Endothelial cell (in vitro differentiated cells): ENCODE data around the gene CCRL2. TPM values are rescaled to one million over a fixed set of nuclear protein-coding genes. Genes with fewer than 3 reads are reported as not detected.

Experiments used
- DNase-seq: peaks from one replicate; pipeline ENCODE4 v3.0.0; 2021; ENCODE audit warnings: low spot score
- H3K27ac Mint-ChIP-seq: one replicate; pipeline ENCODE4 v1.8.0; 2021; ENCODE audit warnings: mixed read lengths, inconsistent platforms; ENCODE audit not compliant: unreplicated experiment
- H3K27me3 Mint-ChIP-seq: one replicate; pipeline ENCODE4 v1.8.0; 2021; ENCODE audit warnings: mild to moderate bottlenecking, moderate library complexity, mixed read lengths, inconsistent platforms; ENCODE audit not compliant: unreplicated experiment
- H3K36me3 Mint-ChIP-seq: one replicate; pipeline ENCODE4 v1.8.0; 2021; ENCODE audit warnings: mild to moderate bottlenecking, low read depth, mixed read lengths, inconsistent platforms; ENCODE audit not compliant: unreplicated experiment
- H3K4me1 Mint-ChIP-seq: one replicate; pipeline ENCODE4 v1.8.0; 2021; ENCODE audit warnings: mild to moderate bottlenecking, mixed read lengths, inconsistent platforms; ENCODE audit not compliant: unreplicated experiment
- H3K4me3 Mint-ChIP-seq: one replicate; pipeline ENCODE4 v1.8.0; 2021; ENCODE audit warnings: mild to moderate bottlenecking, mixed read lengths, inconsistent platforms; ENCODE audit not compliant: unreplicated experiment
- H3K9me3 Mint-ChIP-seq: one replicate; pipeline ENCODE4 v1.8.0; 2021; ENCODE audit warnings: mixed read lengths, inconsistent platforms; ENCODE audit not compliant: unreplicated experiment
- CTCF ChIP-seq: fragments of 200-600 bp; sonication (generic); IDR thresholded peaks from one replicate; pipeline ENCODE4 v1.5.0; 2021; ENCODE audit warnings: antibody characterized with exemption; ENCODE audit not compliant: unreplicated experiment
- total RNA-seq: library from RNA; stranded (reverse); fragmentation: NEBNext Ultra II Directional; extraction: Animal tissue kit (Norgen Biotek cat#: 25700); gene quantifications from one replicate; pipeline ENCODE4 v1.2.1, GENCODE V29; 2021; ENCODE audit not compliant: unreplicated experiment

Gene CCRL2
- total RNA-seq, 1 donor from 2014 or later: 1.4 TPM

- no peak overlapping the region for H3K4me3 Mint-ChIP-seq
- H3K36me3 Mint-ChIP-seq: no peaks in the 10 kb centered on the region
- H3K4me1 Mint-ChIP-seq: peaks cover 39% of the 10 kb centered on the region
- H3K9me3 Mint-ChIP-seq: no peaks in the 10 kb centered on the region
- DNase-seq: no peak
- no peaks in the 10 kb centered on the region for H3K27me3 Mint-ChIP-seq
- TF ChIP-seq CTCF: peak; percentile 34
- no peak overlapping the region for H3K27ac Mint-ChIP-seq
These were observed 4.2 kb downstream of the CCRL2 start for GRCh38 chr3:46411271-46411670.

DNA sequence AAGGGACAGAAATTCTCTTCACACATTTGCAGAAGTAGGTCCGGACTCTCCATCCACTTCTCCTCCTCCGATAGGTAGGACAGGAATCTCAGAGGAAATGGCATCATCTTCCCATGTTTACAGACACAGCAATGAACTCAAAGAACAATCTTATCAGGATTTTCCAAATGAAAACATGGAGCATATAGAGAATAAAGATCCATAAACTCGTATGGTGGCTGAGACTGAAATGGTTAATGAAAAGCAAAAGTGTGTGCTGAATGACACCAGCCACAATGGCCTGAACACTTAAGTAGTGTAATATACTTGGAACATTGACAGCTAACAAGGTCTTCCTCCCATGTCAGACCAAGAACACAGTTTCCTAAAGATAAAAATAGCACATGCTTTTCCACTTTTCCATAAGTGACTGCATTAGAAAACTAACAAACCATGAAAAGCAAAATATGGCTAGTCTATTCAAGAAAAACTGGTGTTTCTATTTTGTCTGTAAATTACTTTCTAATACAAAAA is 5.8 kb downstream of the CCRL2 start:
- H3K27me3 Mint-ChIP-seq: peaks cover 1% of the 10 kb centered on the region
- no peak for TF ChIP-seq CTCF
- no peaks in the 10 kb centered on the region for H3K36me3 Mint-ChIP-seq
- no peak overlapping the region for H3K4me3 Mint-ChIP-seq
- peaks cover 29% of the 10 kb centered on the region for H3K4me1 Mint-ChIP-seq
- DNase-seq: no peak
- no peaks in the 10 kb centered on the region for H3K9me3 Mint-ChIP-seq
- H3K27ac Mint-ChIP-seq: no peak overlapping the region

DNA sequence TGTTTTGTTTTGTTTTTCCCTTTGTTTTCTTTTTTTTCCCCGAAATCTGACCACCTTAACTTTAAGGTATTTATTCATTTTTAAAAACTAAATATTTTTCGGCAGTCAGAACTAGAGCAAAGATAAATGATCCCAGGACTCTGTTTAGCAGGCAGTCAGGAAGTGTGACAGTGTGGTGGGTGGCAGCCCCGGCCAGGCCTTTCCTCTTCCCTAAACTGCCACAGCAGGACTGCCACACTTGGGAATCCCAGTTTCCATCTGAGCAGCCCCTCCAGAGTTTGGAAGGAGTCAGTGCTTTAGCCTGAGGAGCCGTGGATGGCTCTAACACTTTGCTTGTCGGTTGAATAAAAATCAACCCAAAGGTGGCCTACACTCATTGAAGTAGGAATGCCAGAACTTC is 6.9 kb downstream of the CCRL2 start:
- H3K4me1 Mint-ChIP-seq: peaks cover 24% of the 10 kb centered on the region
- H3K36me3 Mint-ChIP-seq: no peaks in the 10 kb centered on the region
- H3K4me3 Mint-ChIP-seq: no peak overlapping the region
- no peak for DNase-seq
- no peak for TF ChIP-seq CTCF
- H3K27ac Mint-ChIP-seq: no peak overlapping the region
- peaks cover 1% of the 10 kb centered on the region for H3K27me3 Mint-ChIP-seq
- H3K9me3 Mint-ChIP-seq: no peaks in the 10 kb centered on the region

DNA sequence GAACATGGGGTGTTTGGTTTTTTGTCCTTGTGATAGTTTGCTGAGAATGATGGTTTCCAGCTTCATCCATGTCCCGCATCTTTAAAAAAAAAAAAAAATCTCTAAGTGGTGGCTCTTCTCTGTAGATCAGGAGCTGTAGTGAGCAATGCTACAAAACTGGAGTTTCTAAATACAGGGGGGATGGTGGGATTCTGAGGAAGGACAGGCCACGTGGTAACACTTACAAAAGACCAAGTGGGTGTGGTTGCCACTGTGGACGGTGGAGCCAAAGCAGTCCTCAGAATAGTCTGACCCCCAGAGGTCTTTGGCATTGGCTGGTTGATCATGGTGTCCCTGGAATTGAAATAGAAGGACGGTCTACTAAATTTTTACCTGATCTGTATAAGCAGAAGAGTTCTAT is 7.7 kb downstream of the CCRL2 start:
- Mint-ChIP-seq H3K36me3 (no peaks in the 10 kb centered on the region), H3K4me1 (peaks cover 21% of the 10 kb centered on the region), H3K9me3 (no peaks in the 10 kb centered on the region), H3K4me3 (no peak overlapping the region), H3K27me3 (peaks cover 1% of the 10 kb centered on the region), H3K27ac (no peak overlapping the region)
- TF ChIP-seq CTCF: no peak
- no peak for DNase-seq

GRCh38 chr3:46416125-46416810 is 9.2 kb downstream of the CCRL2 start:
- no peak for TF ChIP-seq CTCF
- no peak overlapping the region for H3K4me3 Mint-ChIP-seq

More at GRCh38 chr3:46416125-46416810, 9.2 kb downstream of the CCRL2 start:
- no peak for DNase-seq
- H3K9me3 Mint-ChIP-seq: no peaks in the 10 kb centered on the region
- H3K27me3 Mint-ChIP-seq: peaks cover 1% of the 10 kb centered on the region
- no peak overlapping the region for H3K27ac Mint-ChIP-seq
- no peaks in the 10 kb centered on the region for H3K36me3 Mint-ChIP-seq
- H3K4me1 Mint-ChIP-seq: peaks cover 20% of the 10 kb centered on the region
